ENCODE results near the gene TRERF1. TPM values are rescaled to one million over a fixed set of nuclear protein-coding genes. Genes with fewer than 3 reads are reported as not detected.

TRERF1 gene
- total and polyA plus RNA-seq, 2 of the 4 experiments (the other 2 are of a cell fraction): 6.3 to 9.9 TPM

DNA sequence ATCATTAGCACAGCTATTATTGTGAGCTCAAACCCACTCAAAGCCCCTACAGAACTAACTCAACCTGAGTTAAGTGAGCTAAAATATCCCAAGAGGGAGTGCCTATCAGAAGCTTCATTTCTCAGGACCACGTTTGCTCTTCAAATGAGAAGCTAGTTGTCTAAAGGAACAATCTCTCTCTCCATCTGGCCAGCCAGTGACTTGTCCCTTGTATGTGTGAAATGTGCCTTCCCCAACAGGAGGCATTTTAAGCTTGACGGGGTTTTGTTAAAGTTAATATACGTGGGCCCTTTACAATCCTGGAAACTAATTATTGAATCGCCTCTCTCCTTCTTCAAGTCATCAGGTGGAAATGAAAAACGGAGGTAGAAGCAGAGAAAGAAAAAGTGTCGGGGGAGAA, 62.0 kb downstream of the TRERF1 start:
- Histone ChIP-seq H3K9ac (ENCODE audit: low read depth, low read length) (no peak overlapping the region), H3K4ac (ENCODE audit: low read depth, low read length) (no peak overlapping the region), H3K9me1 (ENCODE audit: insufficient read depth, low read length) (peaks cover 23% of the 10 kb centered on the region), H3K14ac (replicated peaks; ENCODE audit: low read depth, low read length) (no peak overlapping the region), H2BK5ac (ENCODE audit: low read depth, low read length, poor library complexity, severe bottlenecking) (no peak overlapping the region), H3K23ac (ENCODE audit: low read depth, low read length) (no peak overlapping the region), H4K8ac (ENCODE audit: low read depth in 2 of 2, low read length in 2 of 2) (no peak overlapping the region), H3K9me3 (ENCODE audit: control insufficient read depth, insufficient read depth, low read length) (no peaks in the 10 kb centered on the region), H2BK20ac (ENCODE audit: low read depth, low read length) (no peak overlapping the region), H3K18ac (ENCODE audit: low read depth, low read length) (no peak overlapping the region), H2AFZ (replicated peaks; ENCODE audit: low read length, poor library complexity) (no peak overlapping the region), H3K4me3 (ENCODE audit: insufficient read depth, low read depth, low read length) (no peak overlapping the region), H3K79me1 (ENCODE audit: low read depth in 1 of 2, low read length in 2 of 2) (peaks cover 68 to 89% of the 10 kb centered on the region in 2 experiments), H3K36me3 (ENCODE audit: control insufficient read depth, insufficient read depth, low read length) (no peaks in the 10 kb centered on the region), H2AK9ac (replicated peaks; ENCODE audit: low read depth, low read length, poor library complexity) (no peak overlapping the region), H3K27me3 (ENCODE audit: control insufficient read depth, insufficient read depth, low read length) (no peaks in the 10 kb centered on the region), H4K5ac (ENCODE audit: low read depth, low read length) (no peak overlapping the region), H2AK5ac (ENCODE audit: low read depth, low read length) (no peak overlapping the region), H3K56ac (ENCODE audit: extremely low read depth, insufficient read depth, low read length) (no peak overlapping the region), H3K27ac (ENCODE audit: insufficient read depth, low read length) (no peak overlapping the region), H2BK120ac (ENCODE audit: low read depth, low read length) (no peak overlapping the region), H4K20me1 (ENCODE audit: insufficient read depth, low read length) (peaks cover 63% of the 10 kb centered on the region), H2BK15ac (ENCODE audit: low read depth, low read length) (no peak overlapping the region), H4K91ac (ENCODE audit: insufficient read depth, low read depth, low read length) (no peak overlapping the region), H3K4me2 (ENCODE audit: low read depth, low read length) (no peak overlapping the region), H3K4me1 (ENCODE audit: control insufficient read depth, insufficient read depth, low read length) (peaks cover 2% of the 10 kb centered on the region; the same call in 1 of the 2 replicates)
- WGBS, 2 experiments (ENCODE audit: extremely low coverage in 2 of 2, insufficient read length in 1 of 2): no CpG with 5 or more reads among the region's 6 CpGs
- no peak for ATAC-seq (ENCODE audit: low read depth)
- dilution Hi-C loops (cut with HindIII; ENCODE audit: low sequenced_read_pairs, unreplicated experiment) (no loop called here), in situ Hi-C loops (cut with MboI; ENCODE audit: low sequenced_read_pairs) (no loop called here), intact Hi-C loops (cut with micrococcal nuclease) (no loop called here)
- DNase-seq: no peak
- no peak for TF ChIP-seq CEBPB (IDR thresholded peaks at IDR 0.05; ENCODE audit: low read depth, low read length)
- no peak for TF ChIP-seq RCOR1 (IDR thresholded peaks at IDR 0.05; ENCODE audit: insufficient replicate concordance, low read length)
- TF ChIP-seq SMC3 (IDR thresholded peaks at IDR 0.05; ENCODE audit: low read depth, low read length): no peak
- no peak for TF ChIP-seq NFE2L2 (IDR thresholded peaks at IDR 0.05; ENCODE audit: low read depth, low read length)
- TF ChIP-seq, protein P1, sequence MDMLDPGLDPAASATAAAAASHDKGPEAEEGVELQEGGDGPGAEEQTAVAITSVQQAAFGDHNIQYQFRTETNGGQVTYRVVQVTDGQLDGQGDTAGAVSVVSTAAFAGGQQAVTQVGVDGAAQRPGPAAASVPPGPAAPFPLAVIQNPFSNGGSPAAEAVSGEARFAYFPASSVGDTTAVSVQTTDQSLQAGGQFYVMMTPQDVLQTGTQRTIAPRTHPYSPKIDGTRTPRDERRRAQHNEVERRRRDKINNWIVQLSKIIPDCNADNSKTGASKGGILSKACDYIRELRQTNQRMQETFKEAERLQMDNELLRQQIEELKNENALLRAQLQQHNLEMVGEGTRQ (IDR thresholded peaks at IDR 0.05; ENCODE audit: low read depth, low read length): no peak
- no peak for TF ChIP-seq MXI1 (IDR thresholded peaks at IDR 0.05; ENCODE audit: borderline replicate concordance, low read depth, low read length)
- no peak for TF ChIP-seq RAD21 (IDR thresholded peaks at IDR 0.05; ENCODE audit: low read length)
- TF ChIP-seq, protein P2, sequence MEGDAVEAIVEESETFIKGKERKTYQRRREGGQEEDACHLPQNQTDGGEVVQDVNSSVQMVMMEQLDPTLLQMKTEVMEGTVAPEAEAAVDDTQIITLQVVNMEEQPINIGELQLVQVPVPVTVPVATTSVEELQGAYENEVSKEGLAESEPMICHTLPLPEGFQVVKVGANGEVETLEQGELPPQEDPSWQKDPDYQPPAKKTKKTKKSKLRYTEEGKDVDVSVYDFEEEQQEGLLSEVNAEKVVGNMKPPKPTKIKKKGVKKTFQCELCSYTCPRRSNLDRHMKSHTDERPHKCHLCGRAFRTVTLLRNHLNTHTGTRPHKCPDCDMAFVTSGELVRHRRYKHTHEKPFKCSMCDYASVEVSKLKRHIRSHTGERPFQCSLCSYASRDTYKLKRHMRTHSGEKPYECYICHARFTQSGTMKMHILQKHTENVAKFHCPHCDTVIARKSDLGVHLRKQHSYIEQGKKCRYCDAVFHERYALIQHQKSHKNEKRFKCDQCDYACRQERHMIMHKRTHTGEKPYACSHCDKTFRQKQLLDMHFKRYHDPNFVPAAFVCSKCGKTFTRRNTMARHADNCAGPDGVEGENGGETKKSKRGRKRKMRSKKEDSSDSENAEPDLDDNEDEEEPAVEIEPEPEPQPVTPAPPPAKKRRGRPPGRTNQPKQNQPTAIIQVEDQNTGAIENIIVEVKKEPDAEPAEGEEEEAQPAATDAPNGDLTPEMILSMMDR (conservative IDR thresholded peaks at IDR 0.05; ENCODE audit: low read depth, low read length): no peak
- POLR2A ChIA-PET (ENCODE audit: unreplicated experiment): no interaction called here
- BruUV-seq (replicated peaks): no TSS peak
- CTCF ChIA-PET: interaction anchor here (1.3 kb wide), 1 partner anchor 13 kb away, joined by 3 read pairs; no protein-coding TSS in a partner anchor

All from IMR-90 (cell line).